HepG2 (cell line): ENCODE results near the gene PNRC1. TPM values are rescaled to one million over a fixed set of nuclear protein-coding genes. Genes with fewer than 3 reads are reported as not detected.
A peak's percentile ranks its signal among the peaks of the same experiment; 100 is the strongest.

ENCODE experiments used
- CBX2 ChIP-seq, 2 experiments: fragments of 200-600 bp in 1 of 2; sonication (generic); formaldehyde crosslinking in 1 of 2; IDR thresholded peaks; 2 replicates each; pipeline versions ENCODE4 v1.7.0 to v1.8.1; 2018 to 2022; ENCODE audit warnings: low read depth in 2 of 2, low read length in 1 of 2, mild to moderate bottlenecking in 1 of 2, missing genetic modification reagents in 1 of 2
- CBX5 ChIP-seq: sonication (generic); formaldehyde crosslinking; IDR thresholded peaks from 2 replicates; pipeline ENCODE4 v1.4.0; 2020; ENCODE audit warnings: missing genetic modification reagents, borderline replicate concordance
- HNF4A ChIP-seq: sonication (generic); formaldehyde crosslinking; IDR thresholded peaks from 2 replicates; pipeline ENCODE4 v1.4.0; 2020; ENCODE audit warnings: missing genetic modification reagents
- JUN ChIP-seq: sonication (generic); formaldehyde crosslinking; IDR thresholded peaks from 2 replicates; pipeline ENCODE4 v1.4.0; 2020; ENCODE audit warnings: mild to moderate bottlenecking, missing genetic modification reagents
- KDM3A ChIP-seq: IDR thresholded peaks from 2 replicates; pipeline ENCODE4 v1.6.1; 2018; ENCODE audit warnings: low read depth, missing compliant biosample characterization
- NRL ChIP-seq: sonication (generic); formaldehyde crosslinking; IDR thresholded peaks from 2 replicates; pipeline ENCODE4 v1.5.0; 2020; ENCODE audit warnings: missing genetic modification reagents, mild to moderate bottlenecking, moderate library complexity, borderline replicate concordance
- RCOR2 ChIP-seq: IDR thresholded peaks from 2 replicates; pipeline ENCODE4 v1.6.1; 2016; ENCODE audit warnings: missing biosample characterization, missing genetic modification reagents
- REXO4 ChIP-seq: sonication (generic); formaldehyde crosslinking; IDR thresholded peaks from 2 replicates; pipeline ENCODE4 v1.8.0; 2022; ENCODE audit warnings: missing genetic modification reagents, mild to moderate bottlenecking, borderline replicate concordance
- RFX1 ChIP-seq: fragments of 450-650 bp; IDR thresholded peaks from 2 replicates; pipeline ENCODE4 v1.6.1; 2017
- SP140L ChIP-seq: sonication (generic); formaldehyde crosslinking; IDR thresholded peaks from 2 replicates; pipeline ENCODE4 v1.4.0; 2020; ENCODE audit warnings: missing genetic modification reagents, borderline replicate concordance
- SUZ12 ChIP-seq: fragments of 150-350 bp; IDR thresholded peaks from 2 replicates; pipeline ENCODE4 v1.6.1; 2014; ENCODE audit warnings: low read depth, low read length
- TMF1 ChIP-seq: sonication (generic); formaldehyde crosslinking; IDR thresholded peaks from 2 replicates; pipeline ENCODE4 v1.8.1; 2022; ENCODE audit warnings: low read depth, missing genetic modification reagents
- ZBTB21 ChIP-seq: sonication (generic); formaldehyde crosslinking; IDR thresholded peaks from 2 replicates; pipeline ENCODE4 v1.4.0; 2020; ENCODE audit warnings: missing genetic modification reagents
- ZKSCAN8 ChIP-seq: IDR thresholded peaks from 2 replicates; pipeline ENCODE4 v1.6.1; 2016; ENCODE audit warnings: borderline replicate concordance, missing genetic modification reagents, missing compliant biosample characterization
- ZNF567 ChIP-seq: sonication (generic); formaldehyde crosslinking; IDR thresholded peaks from 2 replicates; pipeline ENCODE4 v1.8.1; 2023; ENCODE audit warnings: mild to moderate bottlenecking, missing genetic modification reagents, borderline replicate concordance
- ZNF570 ChIP-seq: sonication (generic); formaldehyde crosslinking; IDR thresholded peaks from 2 replicates; pipeline ENCODE4 v1.4.0; 2020; ENCODE audit warnings: mild to moderate bottlenecking, missing genetic modification reagents, borderline replicate concordance
- ZNF761 ChIP-seq: sonication (generic); formaldehyde crosslinking; conservative IDR thresholded peaks from 2 replicates; pipeline ENCODE4 v1.4.0; 2020; ENCODE audit warnings: mild to moderate bottlenecking, missing genetic modification reagents
- ZNF772 ChIP-seq: sonication (generic); formaldehyde crosslinking; IDR thresholded peaks from 2 replicates; pipeline ENCODE4 v1.5.0; 2020; ENCODE audit warnings: mild to moderate bottlenecking, missing genetic modification reagents
- ZSCAN20 ChIP-seq: sonication (generic); formaldehyde crosslinking; IDR thresholded peaks from 2 replicates; pipeline ENCODE4 v1.4.0; 2020; ENCODE audit warnings: missing genetic modification reagents, mild to moderate bottlenecking, borderline replicate concordance
- polyA plus RNA-seq, 8 experiments: library from polyadenylated mRNA; depleted of rRNA in 3 of 8; stranded (reverse) in 7 of 8; unstranded in 1 of 8; fragments of >200 nt; fragmentation: Illumina TruSeq in 4 of 8; extraction: Trizol in 4 of 8; gene quantifications; 2 replicates each; pipeline versions ENCODE4 v1.2.1 to v1.2.3, GENCODE V29; 2011 to 2016; ENCODE audit warnings: low read depth in 4 of 8, missing spikeins in 1 of 8, mixed read lengths in 1 of 8; ENCODE audit not compliant: insufficient read depth in 1 of 8
- total RNA-seq, 5 experiments: library from RNA; depleted of rRNA; stranded (reverse); fragments of >200 nt; fragmentation: Illumina TruSeq; extraction: Trizol; gene quantifications; 2 replicates each; pipeline ENCODE4 v1.2.3, GENCODE V29; 2016; ENCODE audit warnings: low read depth in 1 of 5
- TF ChIP-seq, protein P1 (sequence below): sonication (generic); formaldehyde crosslinking; IDR thresholded peaks from 2 replicates; pipeline ENCODE4 v1.8.0; 2022; ENCODE audit warnings: mild to moderate bottlenecking, missing genetic modification reagents, moderate library complexity
- TF ChIP-seq, protein P2 (sequence below): sonication (generic); formaldehyde crosslinking; IDR thresholded peaks from 2 replicates; pipeline ENCODE4 v1.9.0; 2021; ENCODE audit warnings: missing genetic modification reagents, borderline replicate concordance
- TF ChIP-seq, protein P3 (sequence below): sonication (generic); IDR thresholded peaks from 2 replicates; pipeline ENCODE4 v1.6.1; 2016; ENCODE audit warnings: low read depth, borderline replicate concordance
- TF ChIP-seq, protein P4 (sequence below): sonication (generic); formaldehyde crosslinking; IDR thresholded peaks from 2 replicates; pipeline ENCODE4 v1.8.1; 2022; ENCODE audit warnings: mild to moderate bottlenecking, missing genetic modification reagents
- TF ChIP-seq, protein P5 (sequence below): sonication (generic); formaldehyde crosslinking; IDR thresholded peaks from 2 replicates; pipeline ENCODE4 v1.4.0; 2020; ENCODE audit warnings: missing genetic modification reagents, low read depth, mild to moderate bottlenecking, borderline replicate concordance

The PNRC1 gene
- total and polyA plus RNA-seq, 2 of the 13 experiments (the other 11 are each of a cell fraction or from before 2014, with no cell fraction given) = 17.6 to 36.0 TPM

DNA sequence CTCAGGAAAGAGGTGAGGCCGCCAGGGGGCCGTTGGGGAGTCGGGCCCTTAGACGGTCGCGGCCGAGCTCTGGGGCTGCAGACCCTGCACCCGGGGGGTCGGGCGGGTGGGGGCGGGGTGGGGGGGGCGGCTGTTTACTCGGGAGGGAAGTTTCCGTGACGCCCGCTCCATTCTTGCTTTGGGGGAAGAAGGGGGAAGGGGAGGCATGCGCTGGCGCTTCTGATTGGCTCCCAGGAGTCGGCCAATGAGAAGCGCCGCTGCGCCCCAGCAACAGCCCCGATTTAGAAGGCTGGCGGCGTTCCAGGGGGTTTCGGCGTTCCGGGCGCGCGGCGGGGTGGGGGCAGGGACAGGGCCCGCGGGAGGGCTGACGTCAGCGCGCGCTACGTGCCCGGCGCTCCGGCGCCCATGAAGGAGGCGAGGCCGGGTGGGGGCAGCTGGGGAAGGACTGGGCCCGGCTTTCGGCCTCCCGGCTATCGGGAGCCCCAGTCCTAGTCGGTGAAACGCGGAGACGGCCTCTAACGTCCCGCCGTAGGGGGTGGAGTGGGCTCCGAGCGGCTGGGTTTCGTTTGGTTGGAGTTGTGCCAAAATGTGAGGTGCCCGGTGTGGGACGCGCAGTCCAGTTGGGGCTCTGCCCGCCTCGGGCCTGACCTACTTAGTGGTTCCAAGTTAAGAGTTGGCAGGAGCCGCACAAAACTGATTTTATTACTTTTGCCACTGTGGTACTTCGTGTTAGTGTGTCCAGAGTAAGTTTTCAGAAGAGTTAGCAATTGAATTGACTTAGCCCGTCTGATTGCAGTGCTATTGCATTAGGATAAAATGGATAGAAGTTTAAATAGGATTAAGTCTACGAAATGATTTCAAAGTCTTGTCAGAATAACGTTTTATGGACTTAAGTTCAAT lies 1.1 kb downstream of the PNRC1 start (continued):
- TF ChIP-seq CBX2 (IDR thresholded peaks at IDR 0.05; ENCODE audit: low read depth, low read length) (no peak), CBX2 (CRISPR knock-in tag; IDR thresholded peaks at IDR 0.05; ENCODE audit: low read depth) (no peak), SP140L (CRISPR knock-in tag) (no peak; the same call in 1 of the 2 replicates), RFX1 (no peak), ZBTB21 (CRISPR knock-in tag) (no peak), ZSCAN20 (peak; percentile 57; the same call in 1 of the 2 replicates), HNF4A (no peak), JUN (CRISPR knock-in tag) (peak; percentile 88), ZNF772 (CRISPR knock-in tag) (peak; percentile 82; the same call in 1 of the 2 replicates), ZNF570 (no peak), TMF1 (CRISPR knock-in tag) (peak; percentile 63; the same call in 1 of the 2 replicates), REXO4 (CRISPR knock-in tag) (peak; percentile 75; the same call in 1 of the 2 replicates), ZNF761 (CRISPR knock-in tag) (no peak), ZKSCAN8 (CRISPR knock-in tag) (no peak), ZNF567 (CRISPR knock-in tag) (peak; percentile 43; the same call in 1 of the 2 replicates), CBX5 (no peak), KDM3A (no peak), NRL (no peak; the same call in 1 of the 2 replicates), RCOR2 (CRISPR knock-in tag) (no peak), SUZ12 (no peak)
- TF ChIP-seq, protein P1, sequence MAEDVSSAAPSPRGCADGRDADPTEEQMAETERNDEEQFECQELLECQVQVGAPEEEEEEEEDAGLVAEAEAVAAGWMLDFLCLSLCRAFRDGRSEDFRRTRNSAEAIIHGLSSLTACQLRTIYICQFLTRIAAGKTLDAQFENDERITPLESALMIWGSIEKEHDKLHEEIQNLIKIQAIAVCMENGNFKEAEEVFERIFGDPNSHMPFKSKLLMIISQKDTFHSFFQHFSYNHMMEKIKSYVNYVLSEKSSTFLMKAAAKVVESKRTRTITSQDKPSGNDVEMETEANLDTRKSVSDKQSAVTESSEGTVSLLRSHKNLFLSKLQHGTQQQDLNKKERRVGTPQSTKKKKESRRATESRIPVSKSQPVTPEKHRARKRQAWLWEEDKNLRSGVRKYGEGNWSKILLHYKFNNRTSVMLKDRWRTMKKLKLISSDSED (CRISPR knock-in tag) = no peak
- TF ChIP-seq, protein P2, sequence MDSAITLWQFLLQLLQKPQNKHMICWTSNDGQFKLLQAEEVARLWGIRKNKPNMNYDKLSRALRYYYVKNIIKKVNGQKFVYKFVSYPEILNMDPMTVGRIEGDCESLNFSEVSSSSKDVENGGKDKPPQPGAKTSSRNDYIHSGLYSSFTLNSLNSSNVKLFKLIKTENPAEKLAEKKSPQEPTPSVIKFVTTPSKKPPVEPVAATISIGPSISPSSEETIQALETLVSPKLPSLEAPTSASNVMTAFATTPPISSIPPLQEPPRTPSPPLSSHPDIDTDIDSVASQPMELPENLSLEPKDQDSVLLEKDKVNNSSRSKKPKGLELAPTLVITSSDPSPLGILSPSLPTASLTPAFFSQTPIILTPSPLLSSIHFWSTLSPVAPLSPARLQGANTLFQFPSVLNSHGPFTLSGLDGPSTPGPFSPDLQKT (CRISPR knock-in tag) = no peak
- TF ChIP-seq, protein P3, sequence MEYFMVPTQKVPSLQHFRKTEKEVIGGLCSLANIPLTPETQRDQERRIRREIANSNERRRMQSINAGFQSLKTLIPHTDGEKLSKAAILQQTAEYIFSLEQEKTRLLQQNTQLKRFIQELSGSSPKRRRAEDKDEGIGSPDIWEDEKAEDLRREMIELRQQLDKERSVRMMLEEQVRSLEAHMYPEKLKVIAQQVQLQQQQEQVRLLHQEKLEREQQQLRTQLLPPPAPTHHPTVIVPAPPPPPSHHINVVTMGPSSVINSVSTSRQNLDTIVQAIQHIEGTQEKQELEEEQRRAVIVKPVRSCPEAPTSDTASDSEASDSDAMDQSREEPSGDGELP = no peak; the same call in 1 of the 2 replicates
- TF ChIP-seq, protein P4, sequence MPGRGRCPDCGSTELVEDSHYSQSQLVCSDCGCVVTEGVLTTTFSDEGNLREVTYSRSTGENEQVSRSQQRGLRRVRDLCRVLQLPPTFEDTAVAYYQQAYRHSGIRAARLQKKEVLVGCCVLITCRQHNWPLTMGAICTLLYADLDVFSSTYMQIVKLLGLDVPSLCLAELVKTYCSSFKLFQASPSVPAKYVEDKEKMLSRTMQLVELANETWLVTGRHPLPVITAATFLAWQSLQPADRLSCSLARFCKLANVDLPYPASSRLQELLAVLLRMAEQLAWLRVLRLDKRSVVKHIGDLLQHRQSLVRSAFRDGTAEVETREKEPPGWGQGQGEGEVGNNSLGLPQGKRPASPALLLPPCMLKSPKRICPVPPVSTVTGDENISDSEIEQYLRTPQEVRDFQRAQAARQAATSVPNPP = peak; percentile 23; the same call in 1 of the 2 replicates
- TF ChIP-seq, protein P5, sequence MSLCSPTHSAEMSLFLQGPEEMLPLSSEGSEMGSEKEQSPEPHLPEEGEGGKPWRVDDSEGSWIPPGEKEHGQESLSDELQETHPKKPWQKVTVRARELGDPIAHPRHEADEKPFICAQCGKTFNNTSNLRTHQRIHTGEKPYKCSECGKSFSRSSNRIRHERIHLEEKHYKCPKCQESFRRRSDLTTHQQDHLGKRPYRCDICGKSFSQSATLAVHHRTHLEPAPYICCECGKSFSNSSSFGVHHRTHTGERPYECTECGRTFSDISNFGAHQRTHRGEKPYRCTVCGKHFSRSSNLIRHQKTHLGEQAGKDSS = peak; percentile 68; the same call in 1 of the 2 replicates
